Hepatocyte (in vitro differentiated cells): ENCODE results near the gene ZAP70.

Experiments used
- CTCF ChIP-seq: fragments of 200-600 bp; sonication (generic); IDR thresholded peaks from 2 replicates; pipeline ENCODE4 v1.5.1; 2016; ENCODE audit warnings: antibody characterized with exemption, mild to moderate bottlenecking; ENCODE audit not compliant: poor library complexity
- EZH2 ChIP-seq: fragments of 200-600 bp; sonication (generic); IDR thresholded peaks from 2 replicates; pipeline ENCODE4 v1.6.1; 2016; ENCODE audit warnings: antibody characterized with exemption, mild to moderate bottlenecking, borderline replicate concordance

- TF ChIP-seq CTCF (no peak), EZH2 (no peak)
These were observed 38.4 kb downstream of the ZAP70 start for GRCh38 chr2:97751752-97752151.
